Heart right ventricle (tissue), 16 donors: ENCODE data around the gene CCL11. TPM values are rescaled to one million over a fixed set of nuclear protein-coding genes. Genes with fewer than 3 reads are reported as not detected.

ENCODE experiments used
- ATAC-seq, 8 donors: fragments of 200-7000 bp; cut with Tn5 transposase; one replicate each; pipeline ENCODE4 v1.9.1; 2020; ENCODE audit warnings: mild to moderate bottlenecking in 8 of 8, moderate library complexity in 8 of 8, moderate number of reproducible peaks in 1 of 8
- DNase-seq, 2 donors: peaks; one replicate each; pipeline ENCODE4 v3.0.0-alpha.2; 2020
- H3K27ac ChIP-seq, 10 donors: fragments of 200-600 bp; sonication (generic) in 2 of 10; one replicate each; pipeline versions ENCODE4 v1.5.0 to v1.8.0; 2020 to 2022; ENCODE audit warnings: mild to moderate bottlenecking in 3 of 10
- H3K27me3 ChIP-seq, 7 donors: fragments of 200-600 bp; one replicate each; pipeline ENCODE4 v1.8.0; 2021 to 2022; ENCODE audit warnings: mild to moderate bottlenecking in 2 of 7
- H3K36me3 ChIP-seq, 9 donors: fragments of 200-600 bp; sonication (generic) in 1 of 9; one replicate each; pipeline versions ENCODE4 v1.5.0 to v1.8.0; 2020 to 2022; ENCODE audit warnings: mild to moderate bottlenecking in 2 of 9
- H3K4me1 ChIP-seq, 9 donors: fragments of 200-600 bp; sonication (generic) in 1 of 9; one replicate each; pipeline versions ENCODE4 v1.5.0 to v1.8.0; 2020 to 2022; ENCODE audit warnings: mild to moderate bottlenecking in 4 of 9
- H3K4me3 ChIP-seq, 10 donors: fragments of 200-600 bp; sonication (generic) in 2 of 10; one replicate each; pipeline versions ENCODE4 v1.5.0 to v1.8.0; 2020 to 2022; ENCODE audit warnings: mild to moderate bottlenecking in 7 of 10, moderate library complexity in 2 of 10
- H3K9me3 ChIP-seq, 11 donors: fragments of 200-600 bp in 10 of 11; sonication (generic) in 2 of 11; one replicate each; pipeline versions ENCODE4 v1.5.0 to v1.8.0; 2013 to 2022; ENCODE audit warnings: mild to moderate bottlenecking in 2 of 11, control low read depth in 1 of 11, moderate library complexity in 1 of 11
- CTCF ChIP-seq, 9 donors: fragments of 200-600 bp; sonication (generic) in 2 of 9; IDR thresholded peaks; one replicate each; pipeline versions ENCODE4 v1.5.0 to v1.8.0; 2021 to 2022; ENCODE audit warnings: antibody characterized with exemption in 9 of 9, mild to moderate bottlenecking in 5 of 9, moderate library complexity in 1 of 9
- WGBS, 2 donors: extraction: QIAGEN DNeasy Blood & Tissue Kit; methylation state at CpG; one replicate each; pipeline ENCODE4 v1.1.7; 2013; ENCODE audit warnings: inconsistent platforms in 1 of 2; 5-methylcytosine and 5-hydroxymethylcytosine counted together
- intact Hi-C, 10 donors: fragments of 100-400 bp; cut with DNase I; formaldehyde crosslinking; loops; one replicate each; pipeline versions ENCODE4 v1.11.1 to v1.14.2; 2022
- polyA plus RNA-seq, 2 donors: library from polyadenylated mRNA; stranded (reverse); fragments of 200-250 nt; gene quantifications; one replicate each; pipeline ENCODE4 v1.2.3, GENCODE V29; 2013
- total RNA-seq, 10 donors: library from RNA; stranded (reverse); fragmentation: NEBNext Ultra II Directional in 3 of 10; extraction: Animal tissue kit (Norgen Biotek cat#: 25700) in 3 of 10; gene quantifications; one replicate each; pipeline versions ENCODE4 v1.2.1 to v1.2.4, GENCODE V29; 2021 to 2023
- donor health status: Arrhythmogenic right ventricular cardiomyopathy.
- donor health status: ischemic (EF 13 %, LVEDD 7.1; RV severe dilation, severe dysfunction).
- donor health status: healthy with polysubstance abuse.
- donor health status: DM: no; HTN: yes; CAD: no.
- donor health status: DM: no; HTN: no; CAD: no.
- donor health status: ischemic (EF 25% LVEDD 6.9; RV normal size, moderate dysfunction).
- donor health status: ischemic (EF 25% LVEDD 5.7; RV mildly dilated, moderate dysfunction).
- donor health status: healthy.
- donor health status: DM: yes; HTN: yes; CAD: no.
- donor health status: Ischemic cardiomyopathy.
- donor health status: ischemic (EF 35%, LVEDD 5.7; RV mildly dilated, moderate dysfunction).
- donor health status: nonischemic (EF 11% LVEDD 7.7; RV severe dilation, severe dysfunction).
- donor health status: DM: yes; HTN: yes; CAD: no.
- donor health status: PGD.
- donor health status: ischemic (EF 29% LVEDD 5.4; RV normal size, mild dysfunction).
- donor health status: nonischemic (EF 23%, LVEDD 6.1; RV moderate dilation, normal function).

CCL11 gene
- total and polyA plus RNA-seq, 12 donors = 0.46 to 31.2 (median 1.4) TPM

DNA sequence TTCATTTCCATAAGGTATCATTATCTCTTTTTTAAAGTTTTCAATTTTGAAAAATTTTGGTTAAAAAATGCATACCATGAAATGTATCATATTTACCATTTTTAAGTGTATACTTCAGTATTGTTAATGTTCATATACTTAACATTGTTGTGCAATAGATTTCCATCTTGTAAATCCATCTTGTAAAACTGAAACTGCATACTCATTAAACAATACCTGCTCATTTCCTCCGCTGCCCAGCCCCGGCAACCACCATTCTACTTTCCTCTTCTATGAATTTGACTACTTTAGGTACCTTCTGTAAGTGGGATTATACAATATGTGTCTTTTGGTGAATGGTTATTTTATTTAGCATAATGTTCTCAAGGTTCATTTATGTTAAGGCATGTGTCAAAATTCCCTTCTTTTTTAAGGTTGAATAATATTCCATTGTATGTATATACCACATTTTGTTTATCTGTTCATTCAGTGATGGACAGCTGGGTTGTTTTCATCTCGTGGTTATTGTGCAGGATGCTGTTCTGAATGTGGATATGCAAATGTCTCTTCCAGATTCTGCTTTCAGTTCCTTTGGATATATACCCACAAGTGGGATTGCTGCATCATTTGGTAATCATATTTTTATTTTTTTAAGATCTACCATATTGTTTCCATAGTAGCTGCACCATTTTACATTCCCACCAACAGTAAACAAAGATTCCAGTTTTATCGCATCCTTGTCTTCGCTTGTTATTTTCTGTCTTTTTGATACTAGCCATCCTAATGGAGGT lies 23.8 kb upstream of the CCL11 start:
- WGBS, 2 donors = 72 to 77% methylated on average over 5 of the region's 5 CpGs
- H3K27ac ChIP-seq = no peak overlapping the region
- ATAC-seq (no peak), DNase-seq (no peak)
- no peak overlapping the region for H3K4me3 ChIP-seq
- no peak for TF ChIP-seq CTCF (IDR thresholded peaks at IDR 0.05)
- H3K9me3 ChIP-seq = no peaks in the 10 kb centered on the region
- peaks cover 0 to 27% (median 0%) of the 10 kb centered on the region in 9 donors for H3K4me1 ChIP-seq
- H3K36me3 ChIP-seq = peaks cover 0 to under 1% (median 0%) of the 10 kb centered on the region in 9 donors
- H3K27me3 ChIP-seq = no peaks in the 10 kb centered on the region
- intact Hi-C loops = no loop called here

- TF ChIP-seq CTCF (IDR thresholded peaks at IDR 0.05) = no peak
- Histone ChIP-seq H3K4me3 (no peak overlapping the region), H3K27ac (no peak overlapping the region), H3K4me1 (peaks cover 0 to 18% (median 0%) of the 10 kb centered on the region in 9 donors), H3K27me3 (peaks cover 0 to 3% (median 0%) of the 10 kb centered on the region in 7 donors), H3K36me3 (no peaks in the 10 kb centered on the region), H3K9me3 (no peaks in the 10 kb centered on the region)
- intact Hi-C loops = no loop called here
- DNase-seq (no peak), ATAC-seq (no peak)
- WGBS, 2 donors = 43 to 64% methylated on average over 3 of the region's 3 CpGs
These were observed 19.8 kb upstream of the CCL11 start for GRCh38 chr17:34265711-34266110.

GRCh38 chr17:34269969-34270368 lies 15.6 kb upstream of the CCL11 start, which contains the start of gene CCL7:
TSS of gene CCL7 (plus strand) at chr17:34270221. CDS start at chr17:34270291, 70 bp downstream.
- TF ChIP-seq CTCF (IDR thresholded peaks at IDR 0.05) = no peak
- DNase-seq = no peak
- no peaks in the 10 kb centered on the region for H3K36me3 ChIP-seq
- peak within 1 kb of the TSS in 1 of 10 donors; percentile 17 for H3K27ac ChIP-seq
- 47 to 63% methylated on average over 1 of the region's 1 CpG for WGBS, 2 donors
- peaks cover 0 to 18% (median 0%) of the 10 kb centered on the region in 9 donors for H3K4me1 ChIP-seq
- H3K4me3 ChIP-seq = no peak within 1 kb of the TSS
- intact Hi-C loops = no loop called here
- no peaks in the 10 kb centered on the region for H3K9me3 ChIP-seq
- H3K27me3 ChIP-seq = peaks cover 0 to 7% (median 0%) of the 10 kb centered on the region in 7 donors
- ATAC-seq = peak in 1 of 8 donors; percentile 53

DNA sequence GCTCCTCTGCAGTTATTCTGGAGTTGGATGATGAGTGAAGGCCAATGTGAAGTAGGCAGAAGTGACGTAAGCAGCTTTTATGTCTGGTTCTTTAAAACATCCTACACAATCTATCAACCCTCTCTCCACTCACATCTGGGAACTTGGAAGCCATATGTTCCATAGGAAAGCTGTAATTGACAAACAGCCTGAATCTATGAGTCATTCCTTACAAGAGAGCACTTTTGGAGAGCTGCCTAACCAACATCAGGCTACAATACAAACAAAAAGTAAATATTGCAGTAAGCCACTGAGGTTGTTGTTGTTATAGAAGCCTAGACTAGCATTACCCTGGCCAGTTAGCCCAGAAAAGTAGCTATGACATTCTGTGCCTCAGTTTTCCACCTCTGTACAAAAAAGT lies 9.7 kb upstream of the CCL11 start:
- H3K9me3 ChIP-seq = no peaks in the 10 kb centered on the region
- TF ChIP-seq CTCF (IDR thresholded peaks at IDR 0.05) = no peak
- no peak for DNase-seq
- H3K4me1 ChIP-seq = peaks cover 0 to 9% (median 0%) of the 10 kb centered on the region in 9 donors
- H3K27ac ChIP-seq = no peak overlapping the region
- no peak for ATAC-seq
- H3K4me3 ChIP-seq = no peak overlapping the region
- H3K36me3 ChIP-seq = no peaks in the 10 kb centered on the region
- H3K27me3 ChIP-seq = peaks cover 0 to 8% (median 0%) of the 10 kb centered on the region in 7 donors
- intact Hi-C loops = no loop called here
- WGBS, 2 donors = 2 to 38% methylated on average over 1 of the region's 1 CpG
